HEK293 (cell line): ENCODE data around the gene SAMHD1.

Experiments
- CTCF ChIA-PET: fragments of 350-600 bp; formaldehyde crosslinking; extraction: SDS; loops from one replicate; lab custom pipeline; 2021; ENCODE audit warnings: antibody characterized with exemption; lab: Yijun Ruan, JAX
- POLR2A ChIA-PET: fragments of 300-600 bp; formaldehyde crosslinking; extraction: SDS; loops from one replicate; lab custom pipeline; 2020; ENCODE audit warnings: antibody characterized with exemption, inconsistent platforms; lab: Yijun Ruan, JAX
- H3K27ac ChIP-seq: fragments of 200-500 bp; sonication (Bioruptor generic); 2 replicates; pipeline ENCODE4 v1.5.1; 2014; ENCODE audit warnings: low read depth, low read length, control low read depth, inconsistent platforms; ENCODE audit errors: extremely low read depth
- H3K36me3 ChIP-seq, 2 experiments: fragments of 200-500 bp in 1 of 2; sonication (Bioruptor generic) in 1 of 2; 1 replicate in 1 of 2; 2 replicates in 1 of 2; pipeline ENCODE4 v1.5.1; 2014 to 2017; ENCODE audit warnings: inconsistent platforms in 2 of 2, low read length in 2 of 2; ENCODE audit not compliant: control insufficient read depth in 2 of 2, insufficient read depth in 1 of 2
- H3K4me1 ChIP-seq: fragments of 200-500 bp; sonication (Bioruptor generic); 2 replicates; pipeline ENCODE4 v1.5.1; 2014; ENCODE audit warnings: mild to moderate bottlenecking, low read length, inconsistent platforms; ENCODE audit not compliant: control insufficient read depth, insufficient read depth
- H3K4me3 ChIP-seq: 2 replicates; pipeline ENCODE4 v1.5.1; 2011; ENCODE audit warnings: low read depth, mild to moderate bottlenecking, control low read depth, low read length, moderate library complexity
- H3K9me3 ChIP-seq: fragments of 200-500 bp; sonication (Bioruptor generic); 2 replicates; pipeline ENCODE4 v1.5.1; 2014; ENCODE audit warnings: low read depth, low read length, inconsistent platforms; ENCODE audit not compliant: control insufficient read depth, insufficient read depth
- GLI4 ChIP-seq: fragments of 450-650 bp; formaldehyde crosslinking; IDR thresholded peaks from 2 replicates; pipeline ENCODE4 v1.5.1; 2016; ENCODE audit warnings: missing biosample characterization, missing genetic modification characterization
- IKZF3 ChIP-seq: fragments of 450-650 bp; IDR thresholded peaks from 2 replicates; pipeline ENCODE4 v1.5.0; 2018; ENCODE audit warnings: missing biosample characterization, mild to moderate bottlenecking, missing genetic modification characterization, moderate library complexity
- KLF1 ChIP-seq: fragments of 450-650 bp; formaldehyde crosslinking; IDR thresholded peaks from 2 replicates; pipeline ENCODE4 v1.5.1; 2016; ENCODE audit warnings: missing biosample characterization, missing genetic modification characterization
- REPIN1 ChIP-seq: fragments of 450-650 bp; formaldehyde crosslinking; IDR thresholded peaks from 2 replicates; pipeline ENCODE4 v1.5.1; 2017; ENCODE audit warnings: missing biosample characterization, missing genetic modification characterization, low read depth
- SP2 ChIP-seq: fragments of 450-650 bp; formaldehyde crosslinking; IDR thresholded peaks from 2 replicates; pipeline ENCODE4 v1.5.1; 2016; ENCODE audit warnings: missing biosample characterization, missing genetic modification characterization
- SP3 ChIP-seq: fragments of 450-650 bp; formaldehyde crosslinking; IDR thresholded peaks from 2 replicates; pipeline ENCODE4 v1.5.1; 2016; ENCODE audit warnings: missing biosample characterization, missing genetic modification characterization
- ZEB2 ChIP-seq: fragments of 450-650 bp; formaldehyde crosslinking; IDR thresholded peaks from 2 replicates; pipeline ENCODE4 v1.5.1; 2016; ENCODE audit warnings: missing biosample characterization, missing genetic modification characterization
- ZFP37 ChIP-seq: fragments of 450-650 bp; formaldehyde crosslinking; IDR thresholded peaks from 2 replicates; pipeline ENCODE4 v1.5.1; 2016; ENCODE audit warnings: missing biosample characterization, missing genetic modification characterization
- ZFP41 ChIP-seq: fragments of 450-650 bp; formaldehyde crosslinking; IDR thresholded peaks from 2 replicates; pipeline ENCODE4 v1.5.1; 2016; ENCODE audit warnings: missing biosample characterization, missing genetic modification characterization, borderline replicate concordance
- ZNF121 ChIP-seq: fragments of 450-650 bp; formaldehyde crosslinking; IDR thresholded peaks from 2 replicates; pipeline ENCODE4 v1.5.1; 2016; ENCODE audit warnings: missing biosample characterization, missing genetic modification characterization
- ZNF155 ChIP-seq: fragments of 450-650 bp; formaldehyde crosslinking; IDR thresholded peaks from 2 replicates; pipeline ENCODE4 v1.5.1; 2016; ENCODE audit warnings: missing biosample characterization, missing genetic modification characterization
- ZNF16 ChIP-seq: fragments of 450-650 bp; formaldehyde crosslinking; IDR thresholded peaks from 2 replicates; pipeline ENCODE4 v1.5.1; 2016; ENCODE audit warnings: low read depth, missing biosample characterization, missing genetic modification characterization
- ZNF202 ChIP-seq: fragments of 450-650 bp; formaldehyde crosslinking; IDR thresholded peaks from 2 replicates; pipeline ENCODE4 v1.5.1; 2016; ENCODE audit warnings: missing biosample characterization, missing genetic modification characterization, borderline replicate concordance
- ZNF211 ChIP-seq: fragments of 450-650 bp; formaldehyde crosslinking; IDR thresholded peaks from 2 replicates; pipeline ENCODE4 v1.5.1; 2016; ENCODE audit warnings: low read depth, missing biosample characterization, missing genetic modification characterization
- ZNF221 ChIP-seq: fragments of 450-650 bp; formaldehyde crosslinking; IDR thresholded peaks from 2 replicates; pipeline ENCODE4 v1.5.1; 2017; ENCODE audit warnings: missing biosample characterization, missing genetic modification characterization, borderline replicate concordance
- ZNF248 ChIP-seq: fragments of 450-650 bp; formaldehyde crosslinking; IDR thresholded peaks from 2 replicates; pipeline ENCODE4 v1.5.1; 2017; ENCODE audit warnings: missing biosample characterization, missing genetic modification characterization
- ZNF274 ChIP-seq, 2 experiments: fragments of 200-500 bp in 1 of 2; fragments of 450-650 bp in 1 of 2; sonication (Bioruptor generic) in 1 of 2; formaldehyde crosslinking in 1 of 2; IDR thresholded peaks; 2 replicates each; pipeline versions ENCODE4 v1.5.1 to v1.6.1; 2014 to 2016; ENCODE audit warnings: borderline replicate concordance in 1 of 2, inconsistent platforms in 1 of 2, low read length in 1 of 2, missing biosample characterization in 1 of 2, missing genetic modification characterization in 1 of 2
- ZNF341 ChIP-seq: fragments of 450-650 bp; formaldehyde crosslinking; IDR thresholded peaks from 2 replicates; pipeline ENCODE4; 2016; ENCODE audit warnings: low read depth, missing biosample characterization, missing genetic modification characterization
- ZNF423 ChIP-seq: fragments of 450-650 bp; formaldehyde crosslinking; IDR thresholded peaks from 2 replicates; pipeline ENCODE4 v1.5.1; 2016; ENCODE audit warnings: missing biosample characterization, missing genetic modification characterization
- ZNF426 ChIP-seq: fragments of 450-650 bp; formaldehyde crosslinking; IDR thresholded peaks from 2 replicates; pipeline ENCODE4 v1.5.1; 2017; ENCODE audit warnings: missing biosample characterization, missing genetic modification characterization, mild to moderate bottlenecking, inconsistent platforms, moderate library complexity
- ZNF521 ChIP-seq: fragments of 450-650 bp; formaldehyde crosslinking; IDR thresholded peaks from 2 replicates; pipeline ENCODE4 v1.5.1; 2017; ENCODE audit warnings: missing biosample characterization, mild to moderate bottlenecking, missing genetic modification characterization
- ZNF549 ChIP-seq: fragments of 450-650 bp; IDR thresholded peaks from 2 replicates; pipeline ENCODE4 v1.5.1; 2018; ENCODE audit warnings: missing biosample characterization, missing genetic modification characterization, mild to moderate bottlenecking, inconsistent platforms, moderate library complexity
- ZNF560 ChIP-seq: fragments of 450-650 bp; formaldehyde crosslinking; IDR thresholded peaks from 2 replicates; pipeline ENCODE4 v1.5.1; 2017; ENCODE audit warnings: missing biosample characterization, missing genetic modification characterization, borderline replicate concordance
- ZNF626 ChIP-seq: fragments of 450-650 bp; sonication (Bioruptor Pico); formaldehyde crosslinking; IDR thresholded peaks from 2 replicates; pipeline ENCODE4 v1.5.1; 2018; ENCODE audit warnings: missing biosample characterization, missing genetic modification characterization, inconsistent platforms
- ZNF677 ChIP-seq: fragments of 450-650 bp; IDR thresholded peaks from 2 replicates; pipeline ENCODE4 v1.5.0; 2018; ENCODE audit warnings: missing biosample characterization, mild to moderate bottlenecking, missing genetic modification characterization, moderate library complexity
- ZNF707 ChIP-seq: fragments of 450-650 bp; formaldehyde crosslinking; IDR thresholded peaks from 2 replicates; pipeline ENCODE4 v1.5.1; 2016; ENCODE audit warnings: missing biosample characterization, missing genetic modification characterization
- ZNF791 ChIP-seq: fragments of 450-650 bp; formaldehyde crosslinking; IDR thresholded peaks from 2 replicates; pipeline ENCODE4 v1.5.1; 2016; ENCODE audit warnings: missing biosample characterization, missing genetic modification characterization
- TF ChIP-seq, protein P1 (sequence below): fragments of 450-650 bp; formaldehyde crosslinking; IDR thresholded peaks from 2 replicates; pipeline ENCODE4 v1.5.1; 2016; ENCODE audit warnings: missing biosample characterization, missing genetic modification characterization, borderline replicate concordance
- TF ChIP-seq, protein P2 (sequence below): fragments of 450-650 bp; formaldehyde crosslinking; IDR thresholded peaks from 2 replicates; pipeline ENCODE4 v1.5.1; 2016; ENCODE audit warnings: missing biosample characterization, missing genetic modification characterization
- TF ChIP-seq, protein P3 (sequence below): fragments of 450-650 bp; formaldehyde crosslinking; IDR thresholded peaks from 2 replicates; pipeline ENCODE4 v1.5.1; 2016; ENCODE audit warnings: missing biosample characterization, missing genetic modification characterization, borderline replicate concordance

Gene SAMHD1

DNA sequence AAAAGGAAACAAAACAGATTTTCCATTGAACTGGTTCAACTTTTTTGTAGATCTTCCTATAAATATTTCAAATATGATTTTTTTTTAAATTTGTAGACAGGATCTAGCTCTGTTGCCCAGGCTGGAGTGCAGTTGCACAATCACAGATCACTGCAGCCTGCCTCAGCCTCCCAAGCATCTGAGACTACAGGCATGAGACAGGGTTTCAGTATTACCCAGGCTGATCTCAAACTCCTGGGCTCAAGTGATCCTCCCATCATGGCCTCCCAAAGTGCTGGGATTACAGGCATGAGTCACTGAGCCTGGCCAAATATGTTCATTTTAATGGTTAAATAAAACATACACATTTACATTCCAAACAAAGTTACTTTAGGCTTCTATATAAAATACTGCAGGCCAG, 33.6 kb downstream of the SAMHD1 start (continued):
- TF ChIP-seq ZEB2 (tag by site-specific recombination), result no peak
- TF ChIP-seq ZNF791 (tag by site-specific recombination), result no peak
- no peak for TF ChIP-seq ZNF549 (tag by site-specific recombination)
- TF ChIP-seq ZFP41 (tag by site-specific recombination), result no peak
- TF ChIP-seq ZNF677 (tag by site-specific recombination), result no peak
- TF ChIP-seq ZNF274 (IDR thresholded peaks at IDR 0.05; ENCODE audit: low read length), result no peak
- no peak for TF ChIP-seq ZNF274 (tag by site-specific recombination; IDR thresholded peaks at IDR 0.05; ENCODE audit: borderline replicate concordance)
- no peak for TF ChIP-seq ZNF707 (tag by site-specific recombination)
- no peak for TF ChIP-seq SP2 (tag by site-specific recombination)
- TF ChIP-seq REPIN1, result no peak
- no peak for TF ChIP-seq ZNF423 (tag by site-specific recombination)
- no peak for TF ChIP-seq ZNF121 (tag by site-specific recombination)

DNA sequence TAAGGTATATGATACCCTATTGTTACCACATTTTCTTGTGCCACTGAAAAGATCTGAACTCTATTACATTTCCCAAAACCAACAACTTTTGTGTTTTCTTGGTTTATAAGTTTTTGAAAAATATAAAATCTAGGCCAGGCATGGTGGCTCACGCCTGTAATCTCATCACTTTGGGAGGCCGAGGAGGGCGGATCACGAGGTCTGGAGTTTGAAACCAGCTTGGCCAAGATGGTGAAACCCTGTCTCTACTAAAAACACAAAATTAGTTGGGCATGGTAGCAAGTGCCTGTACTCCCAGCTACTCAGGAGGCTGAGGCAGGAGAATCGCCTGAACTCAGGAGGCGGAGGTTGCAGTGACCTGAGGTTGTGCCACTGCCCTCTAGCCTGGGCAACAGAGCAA, 34.3 kb downstream of the SAMHD1 start:
- CTCF ChIA-PET, result interaction anchor here (0.6 to 1.2 kb wide), 2 partner anchors 12 to 200 kb away, joined by 3 to 4 read pairs; no protein-coding TSS in a partner anchor
- Histone ChIP-seq H3K27ac (no peak overlapping the region), H3K9me3 (no peaks in the 10 kb centered on the region), H3K4me1 (no peaks in the 10 kb centered on the region), H3K36me3 (peaks cover 10 to 34% of the 10 kb centered on the region in 2 experiments; a peak in 2 of 3 replicates), H3K4me3 (no peak overlapping the region)
- TF ChIP-seq ZNF707 (tag by site-specific recombination) (no peak), SP3 (no peak), ZNF155 (no peak), ZNF202 (no peak), ZNF560 (tag by site-specific recombination) (no peak), ZNF426 (tag by site-specific recombination) (no peak), ZNF274 (IDR thresholded peaks at IDR 0.05; ENCODE audit: low read length) (no peak), ZNF274 (tag by site-specific recombination; IDR thresholded peaks at IDR 0.05; ENCODE audit: borderline replicate concordance) (no peak), ZNF211 (tag by site-specific recombination) (no peak), KLF1 (tag by site-specific recombination) (no peak), ZNF521 (no peak), GLI4 (no peak)
- TF ChIP-seq, protein P1, sequence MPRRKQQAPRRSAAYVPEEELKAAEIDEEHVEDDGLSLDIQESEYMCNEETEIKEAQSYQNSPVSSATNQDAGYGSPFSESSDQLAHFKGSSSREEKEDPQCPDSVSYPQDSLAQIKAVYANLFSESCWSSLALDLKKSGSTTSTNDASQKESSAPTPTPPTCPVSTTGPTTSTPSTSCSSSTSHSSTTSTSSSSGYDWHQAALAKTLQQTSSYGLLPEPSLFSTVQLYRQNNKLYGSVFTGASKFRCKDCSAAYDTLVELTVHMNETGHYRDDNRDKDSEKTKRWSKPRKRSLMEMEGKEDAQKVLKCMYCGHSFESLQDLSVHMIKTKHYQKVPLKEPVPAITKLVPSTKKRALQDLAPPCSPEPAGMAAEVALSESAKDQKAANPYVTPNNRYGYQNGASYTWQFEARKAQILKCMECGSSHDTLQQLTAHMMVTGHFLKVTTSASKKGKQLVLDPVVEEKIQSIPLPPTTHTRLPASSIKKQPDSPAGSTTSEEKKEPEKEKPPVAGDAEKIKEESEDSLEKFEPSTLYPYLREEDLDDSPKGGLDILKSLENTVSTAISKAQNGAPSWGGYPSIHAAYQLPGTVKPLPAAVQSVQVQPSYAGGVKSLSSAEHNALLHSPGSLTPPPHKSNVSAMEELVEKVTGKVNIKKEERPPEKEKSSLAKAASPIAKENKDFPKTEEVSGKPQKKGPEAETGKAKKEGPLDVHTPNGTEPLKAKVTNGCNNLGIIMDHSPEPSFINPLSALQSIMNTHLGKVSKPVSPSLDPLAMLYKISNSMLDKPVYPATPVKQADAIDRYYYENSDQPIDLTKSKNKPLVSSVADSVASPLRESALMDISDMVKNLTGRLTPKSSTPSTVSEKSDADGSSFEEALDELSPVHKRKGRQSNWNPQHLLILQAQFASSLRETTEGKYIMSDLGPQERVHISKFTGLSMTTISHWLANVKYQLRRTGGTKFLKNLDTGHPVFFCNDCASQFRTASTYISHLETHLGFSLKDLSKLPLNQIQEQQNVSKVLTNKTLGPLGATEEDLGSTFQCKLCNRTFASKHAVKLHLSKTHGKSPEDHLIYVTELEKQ (tag by site-specific recombination), result no peak
- POLR2A ChIA-PET, result no interaction called here

DNA sequence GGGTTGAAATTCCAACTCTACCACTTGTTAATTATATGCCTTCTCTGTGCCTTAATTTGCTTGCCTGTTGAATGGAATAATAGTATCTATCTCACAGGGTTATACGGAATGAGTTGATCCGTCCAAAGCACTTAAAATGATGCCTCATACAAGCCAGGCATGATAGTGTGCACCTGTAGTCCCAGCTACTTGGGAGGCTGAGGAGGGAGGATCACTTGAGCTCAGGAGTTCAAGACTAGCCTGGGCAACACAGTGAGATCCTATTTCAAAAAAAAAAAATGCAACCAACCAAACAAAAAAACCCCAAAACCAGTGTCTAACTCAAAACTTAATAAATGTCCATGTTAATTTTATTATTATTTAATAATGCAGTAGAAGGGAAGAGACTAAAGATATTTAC, 35.3 kb downstream of the SAMHD1 start:
- POLR2A ChIA-PET, result no interaction called here
- Histone ChIP-seq H3K4me3 (no peak overlapping the region), H3K36me3 (peaks cover 10 to 45% of the 10 kb centered on the region in 2 experiments; a peak in 2 of 3 replicates), H3K9me3 (no peaks in the 10 kb centered on the region), H3K4me1 (no peaks in the 10 kb centered on the region), H3K27ac (no peak overlapping the region)
- CTCF ChIA-PET, result no interaction called here
- TF ChIP-seq, protein P2, sequence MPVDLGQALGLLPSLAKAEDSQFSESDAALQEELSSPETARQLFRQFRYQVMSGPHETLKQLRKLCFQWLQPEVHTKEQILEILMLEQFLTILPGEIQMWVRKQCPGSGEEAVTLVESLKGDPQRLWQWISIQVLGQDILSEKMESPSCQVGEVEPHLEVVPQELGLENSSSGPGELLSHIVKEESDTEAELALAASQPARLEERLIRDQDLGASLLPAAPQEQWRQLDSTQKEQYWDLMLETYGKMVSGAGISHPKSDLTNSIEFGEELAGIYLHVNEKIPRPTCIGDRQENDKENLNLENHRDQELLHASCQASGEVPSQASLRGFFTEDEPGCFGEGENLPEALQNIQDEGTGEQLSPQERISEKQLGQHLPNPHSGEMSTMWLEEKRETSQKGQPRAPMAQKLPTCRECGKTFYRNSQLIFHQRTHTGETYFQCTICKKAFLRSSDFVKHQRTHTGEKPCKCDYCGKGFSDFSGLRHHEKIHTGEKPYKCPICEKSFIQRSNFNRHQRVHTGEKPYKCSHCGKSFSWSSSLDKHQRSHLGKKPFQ (tag by site-specific recombination), result no peak
- TF ChIP-seq ZNF248 (tag by site-specific recombination), result no peak
- no peak for TF ChIP-seq ZNF221 (tag by site-specific recombination)
- no peak for TF ChIP-seq ZNF341 (tag by site-specific recombination)
- no peak for TF ChIP-seq ZFP37 (tag by site-specific recombination)
- TF ChIP-seq, protein P3, sequence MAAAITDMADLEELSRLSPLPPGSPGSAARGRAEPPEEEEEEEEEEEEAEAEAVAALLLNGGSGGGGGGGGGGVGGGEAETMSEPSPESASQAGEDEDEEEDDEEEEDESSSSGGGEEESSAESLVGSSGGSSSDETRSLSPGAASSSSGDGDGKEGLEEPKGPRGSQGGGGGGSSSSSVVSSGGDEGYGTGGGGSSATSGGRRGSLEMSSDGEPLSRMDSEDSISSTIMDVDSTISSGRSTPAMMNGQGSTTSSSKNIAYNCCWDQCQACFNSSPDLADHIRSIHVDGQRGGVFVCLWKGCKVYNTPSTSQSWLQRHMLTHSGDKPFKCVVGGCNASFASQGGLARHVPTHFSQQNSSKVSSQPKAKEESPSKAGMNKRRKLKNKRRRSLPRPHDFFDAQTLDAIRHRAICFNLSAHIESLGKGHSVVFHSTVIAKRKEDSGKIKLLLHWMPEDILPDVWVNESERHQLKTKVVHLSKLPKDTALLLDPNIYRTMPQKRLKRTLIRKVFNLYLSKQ (tag by site-specific recombination), result no peak
- TF ChIP-seq IKZF3 (tag by site-specific recombination), result no peak
- TF ChIP-seq ZNF16 (tag by site-specific recombination), result no peak
- TF ChIP-seq ZNF626, result no peak
